ENCODE measurements around the gene BOD1. TPM values are rescaled to one million over a fixed set of nuclear protein-coding genes. Genes with fewer than 3 reads are reported as not detected.

Gene BOD1
- total RNA-seq, 1 donor from 2014 or later: 40.9 TPM

DNA sequence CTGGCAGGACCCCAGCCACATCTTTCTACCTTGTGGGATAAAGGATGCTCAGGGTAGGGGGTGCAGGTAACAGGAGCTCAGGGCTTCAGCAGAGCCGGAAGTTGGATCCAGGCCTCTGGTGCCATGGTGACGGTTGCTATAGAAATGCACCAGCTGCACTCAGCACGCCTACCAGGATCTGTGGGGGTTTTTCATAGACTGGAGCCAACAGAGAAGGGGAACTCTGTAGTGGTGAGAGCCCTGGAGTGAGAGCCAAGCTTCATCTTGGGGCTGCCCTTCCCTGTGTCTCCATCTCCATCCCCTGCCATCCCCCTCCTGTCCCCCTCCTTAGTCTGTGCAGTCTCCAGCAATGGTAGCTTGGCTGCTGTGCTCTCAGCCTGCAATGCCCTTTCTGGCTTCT, 27.5 kb upstream of the BOD1 start:
- H3K27ac ChIP-seq: no peak overlapping the region
- no peak for DNase-seq
- intact Hi-C loops (cut with DNase I): no loop called here
- H3K27me3 ChIP-seq: no peaks in the 10 kb centered on the region
- H3K36me3 ChIP-seq: no peaks in the 10 kb centered on the region
- TF ChIP-seq, protein P1, sequence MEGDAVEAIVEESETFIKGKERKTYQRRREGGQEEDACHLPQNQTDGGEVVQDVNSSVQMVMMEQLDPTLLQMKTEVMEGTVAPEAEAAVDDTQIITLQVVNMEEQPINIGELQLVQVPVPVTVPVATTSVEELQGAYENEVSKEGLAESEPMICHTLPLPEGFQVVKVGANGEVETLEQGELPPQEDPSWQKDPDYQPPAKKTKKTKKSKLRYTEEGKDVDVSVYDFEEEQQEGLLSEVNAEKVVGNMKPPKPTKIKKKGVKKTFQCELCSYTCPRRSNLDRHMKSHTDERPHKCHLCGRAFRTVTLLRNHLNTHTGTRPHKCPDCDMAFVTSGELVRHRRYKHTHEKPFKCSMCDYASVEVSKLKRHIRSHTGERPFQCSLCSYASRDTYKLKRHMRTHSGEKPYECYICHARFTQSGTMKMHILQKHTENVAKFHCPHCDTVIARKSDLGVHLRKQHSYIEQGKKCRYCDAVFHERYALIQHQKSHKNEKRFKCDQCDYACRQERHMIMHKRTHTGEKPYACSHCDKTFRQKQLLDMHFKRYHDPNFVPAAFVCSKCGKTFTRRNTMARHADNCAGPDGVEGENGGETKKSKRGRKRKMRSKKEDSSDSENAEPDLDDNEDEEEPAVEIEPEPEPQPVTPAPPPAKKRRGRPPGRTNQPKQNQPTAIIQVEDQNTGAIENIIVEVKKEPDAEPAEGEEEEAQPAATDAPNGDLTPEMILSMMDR (IDR thresholded peaks at IDR 0.05): no peak
- H3K9me3 ChIP-seq: no peaks in the 10 kb centered on the region
- H3K4me3 ChIP-seq: no peak overlapping the region
- no peak for ATAC-seq
- H3K4me1 ChIP-seq: no peaks in the 10 kb centered on the region

DNA sequence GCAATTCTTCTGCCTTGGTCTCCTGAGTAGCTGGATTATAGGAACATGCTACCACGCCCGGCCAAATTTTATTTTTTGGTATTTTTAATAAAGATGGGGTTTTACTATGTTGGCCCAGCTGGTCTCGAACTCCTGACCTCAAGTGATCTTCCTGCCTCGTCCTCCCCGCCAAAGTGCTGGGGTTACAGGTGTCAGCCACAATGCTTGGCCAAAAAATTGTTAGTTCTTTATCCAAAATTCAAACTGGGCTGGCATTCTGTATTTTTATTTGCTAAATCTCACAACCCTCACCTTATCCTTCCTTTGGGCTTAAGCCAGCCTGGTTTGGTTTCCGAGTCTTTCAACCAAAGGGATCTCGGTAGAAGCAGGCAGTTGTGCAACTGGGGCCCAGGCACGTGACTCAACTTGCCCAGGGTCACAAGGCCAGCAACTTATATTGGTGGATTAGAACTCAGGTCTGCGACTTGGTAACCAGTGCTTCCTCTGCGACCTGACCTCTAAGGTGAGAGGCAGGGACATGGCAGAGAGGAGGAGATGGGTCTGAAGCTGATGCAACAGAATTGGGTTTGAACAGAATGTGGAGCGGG, 26.5 kb upstream of the BOD1 start:
- TF ChIP-seq, protein P1 (IDR thresholded peaks at IDR 0.05): no peak
- Histone ChIP-seq H3K4me3 (no peak overlapping the region), H3K36me3 (no peaks in the 10 kb centered on the region), H3K27me3 (no peaks in the 10 kb centered on the region), H3K4me1 (no peaks in the 10 kb centered on the region), H3K9me3 (no peaks in the 10 kb centered on the region), H3K27ac (no peak overlapping the region)
- ATAC-seq: no peak
- intact Hi-C loops (cut with DNase I): no loop called here
- DNase-seq: no peak

DNA sequence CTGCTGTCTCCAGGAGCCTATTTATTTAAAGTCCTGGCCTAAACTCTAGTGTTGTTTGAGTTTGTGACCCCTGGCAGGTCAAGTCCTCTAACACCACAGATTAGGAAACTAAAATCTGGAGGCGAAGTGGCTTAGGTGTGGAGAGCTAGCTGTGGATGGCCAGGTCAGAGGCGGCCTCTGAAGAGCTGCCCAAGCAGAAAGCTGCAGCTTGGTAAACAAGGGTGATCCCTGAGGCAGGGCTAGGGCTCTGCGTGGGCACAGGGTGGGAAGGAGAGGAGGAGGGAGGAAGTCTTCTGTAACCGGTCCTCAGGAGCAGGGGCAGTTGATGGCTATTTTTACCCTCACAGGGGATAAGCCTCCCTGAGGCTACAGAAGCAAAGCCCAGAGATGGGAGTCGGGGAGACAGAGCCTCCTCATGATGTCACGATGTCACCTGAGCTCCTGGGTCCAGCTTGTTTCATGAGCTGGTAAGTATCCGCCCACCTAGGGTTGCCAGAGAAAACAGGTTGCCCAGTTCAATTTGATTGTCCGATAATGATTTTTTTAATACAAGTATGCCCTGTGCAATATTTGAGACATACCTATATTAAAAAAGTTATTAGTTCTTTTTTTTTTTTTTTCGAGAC, 25.9 kb upstream of the BOD1 start:
- intact Hi-C loops (cut with DNase I): no loop called here
- TF ChIP-seq, protein P1 (IDR thresholded peaks at IDR 0.05): no peak
- no peaks in the 10 kb centered on the region for H3K4me1 ChIP-seq

DNA sequence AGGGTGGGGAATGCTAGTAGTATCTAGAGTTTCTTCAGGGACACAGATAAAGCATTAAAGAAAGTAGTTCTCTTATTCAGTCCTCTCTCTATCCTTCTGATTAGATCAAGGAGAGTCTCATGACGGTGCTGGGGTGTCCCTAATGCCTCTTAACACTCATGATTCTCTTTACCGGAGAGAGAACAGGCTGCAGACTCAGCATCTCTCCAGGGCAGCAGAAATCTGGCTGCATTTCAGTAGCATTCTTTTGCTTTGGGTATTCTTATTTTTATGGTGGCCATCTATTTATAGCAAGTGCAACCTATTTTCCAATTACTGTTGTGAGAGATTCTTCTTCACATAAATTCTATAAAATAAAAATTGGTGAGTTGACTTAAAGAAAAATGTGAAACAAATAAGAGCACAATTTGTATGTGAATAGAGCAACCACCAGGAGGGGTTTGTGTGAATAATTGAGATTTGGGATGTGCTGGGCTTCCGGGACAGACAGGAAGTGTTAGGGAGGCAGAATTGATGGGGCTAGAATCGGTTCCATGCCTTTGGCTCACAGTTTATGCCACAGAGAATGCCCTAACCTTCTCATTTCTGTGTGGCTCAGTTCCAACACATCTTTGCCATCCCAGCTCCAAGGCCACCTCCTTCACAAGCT, 23.8 kb upstream of the BOD1 start:
- Histone ChIP-seq H3K4me1 (no peaks in the 10 kb centered on the region), H3K27ac (no peak overlapping the region), H3K4me3 (no peak overlapping the region), H3K9me3 (no peaks in the 10 kb centered on the region), H3K27me3 (no peaks in the 10 kb centered on the region), H3K36me3 (no peaks in the 10 kb centered on the region)
- intact Hi-C loops (cut with DNase I): no loop called here
- TF ChIP-seq, protein P1 (IDR thresholded peaks at IDR 0.05): no peak
- DNase-seq: no peak
- no peak for ATAC-seq

More for the DNA sequence above, 25.9 kb upstream of the BOD1 start:
- DNase-seq: no peak
- Histone ChIP-seq H3K36me3 (no peaks in the 10 kb centered on the region), H3K9me3 (no peaks in the 10 kb centered on the region), H3K27me3 (no peaks in the 10 kb centered on the region), H3K27ac (no peak overlapping the region), H3K4me3 (no peak overlapping the region)
- peak; percentile 59 for ATAC-seq

DNA sequence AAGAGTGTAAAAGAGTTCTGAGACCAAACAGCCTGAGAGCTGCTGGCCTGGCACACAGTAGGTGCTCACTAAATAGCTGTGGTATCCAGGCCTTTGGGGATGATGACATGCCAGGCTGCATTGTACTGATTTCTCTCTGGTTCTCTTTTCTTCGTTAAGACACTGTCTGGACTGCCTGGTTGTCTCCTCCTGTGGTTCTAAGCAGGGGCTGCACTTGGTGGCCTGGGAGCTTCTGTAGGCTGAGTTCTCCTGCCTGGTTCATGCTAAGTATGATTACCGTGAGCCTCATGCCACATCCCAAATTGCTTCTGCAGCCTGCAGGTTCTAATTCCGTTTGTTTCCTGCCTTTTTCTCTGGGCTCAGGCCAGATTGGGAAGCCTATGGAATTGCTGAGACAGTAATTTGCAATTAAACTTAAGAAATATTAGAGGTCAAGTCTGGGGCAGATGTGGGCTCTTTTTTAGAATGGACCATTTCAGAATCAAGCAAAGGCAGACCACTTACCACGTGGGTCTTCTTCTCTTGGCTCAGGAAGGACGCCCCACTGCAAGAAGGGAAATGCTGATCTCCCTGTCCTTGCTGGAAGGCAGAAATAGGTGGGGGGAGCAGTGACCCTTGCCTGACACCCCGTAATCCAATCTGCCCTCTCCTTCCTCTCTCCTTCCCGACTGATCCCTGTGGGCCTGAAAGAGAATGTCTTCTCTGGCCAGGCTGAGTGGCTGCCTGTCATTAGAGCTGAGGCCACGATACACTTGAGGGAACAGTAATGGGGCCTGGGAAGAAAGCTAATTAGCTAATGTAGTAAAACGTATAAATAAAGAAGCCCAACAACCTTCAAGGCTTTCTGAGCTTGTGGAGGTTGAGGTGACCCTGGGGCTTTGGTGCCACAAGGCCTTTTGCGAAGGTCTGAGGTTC, 21.9 kb upstream of the BOD1 start:
- no peak overlapping the region for H3K27ac ChIP-seq
- H3K4me1 ChIP-seq: no peaks in the 10 kb centered on the region
- no peak overlapping the region for H3K4me3 ChIP-seq
- intact Hi-C loops (cut with DNase I): no loop called here
- ATAC-seq (no peak), DNase-seq (no peak)
- no peaks in the 10 kb centered on the region for H3K27me3 ChIP-seq
- TF ChIP-seq, protein P1 (IDR thresholded peaks at IDR 0.05): no peak
- no peaks in the 10 kb centered on the region for H3K36me3 ChIP-seq
- no peaks in the 10 kb centered on the region for H3K9me3 ChIP-seq
